ENCODE measurements around the gene AKAP13. TPM values are rescaled to one million over a fixed set of nuclear protein-coding genes. Genes with fewer than 3 reads are reported as not detected.

Gene AKAP13
- total RNA-seq, 1 experiment from 2014 or later: 75.3 TPM

- H3K27ac ChIP-seq: no peak overlapping the region
- H3K4me3 ChIP-seq: no peak overlapping the region
- DNase-seq: no peak
- H3K36me3 ChIP-seq: peaks cover 6% of the 10 kb centered on the region
- H3K4me1 ChIP-seq: peaks cover 21% of the 10 kb centered on the region
- H3K9me3 ChIP-seq (replicated peaks): no peaks in the 10 kb centered on the region
- no peaks in the 10 kb centered on the region for H3K27me3 ChIP-seq
Measured at GRCh38 chr15:85625856-85626255, 245.5 kb downstream of the AKAP13 start.

GRCh38 chr15:85627213-85627935 lies 247.0 kb downstream of the AKAP13 start:
- Histone ChIP-seq H3K27ac (no peak overlapping the region), H3K4me1 (peaks cover 21% of the 10 kb centered on the region), H3K4me3 (no peak overlapping the region), H3K27me3 (no peaks in the 10 kb centered on the region), H3K36me3 (peaks cover 7% of the 10 kb centered on the region), H3K9me3 (replicated peaks) (no peaks in the 10 kb centered on the region)
- DNase-seq: no peak

GRCh38 chr15:85630311-85630710 lies 249.9 kb downstream of the AKAP13 start:
- Histone ChIP-seq H3K27me3 (no peaks in the 10 kb centered on the region), H3K27ac (no peak overlapping the region), H3K9me3 (replicated peaks) (no peaks in the 10 kb centered on the region), H3K36me3 (peaks cover 9% of the 10 kb centered on the region), H3K4me1 (peaks cover 9% of the 10 kb centered on the region; the same call in 1 of the 2 replicates), H3K4me3 (no peak overlapping the region)
- DNase-seq: no peak

GRCh38 chr15:85631018-85631417 lies 250.6 kb downstream of the AKAP13 start:
- Histone ChIP-seq H3K9me3 (replicated peaks) (no peaks in the 10 kb centered on the region), H3K4me1 (peaks cover 5% of the 10 kb centered on the region; the same call in 1 of the 2 replicates), H3K27me3 (no peaks in the 10 kb centered on the region), H3K27ac (no peak overlapping the region), H3K4me3 (no peak overlapping the region), H3K36me3 (peaks cover 9% of the 10 kb centered on the region)
- no peak for DNase-seq

- no peak overlapping the region for H3K27ac ChIP-seq
- no peak overlapping the region for H3K4me3 ChIP-seq
- H3K36me3 ChIP-seq: peaks cover 5% of the 10 kb centered on the region; the same call in 1 of the 2 replicates
- no peaks in the 10 kb centered on the region for H3K4me1 ChIP-seq
- H3K9me3 ChIP-seq (replicated peaks): no peaks in the 10 kb centered on the region
- H3K27me3 ChIP-seq: no peaks in the 10 kb centered on the region
- no peak for DNase-seq
Measured at GRCh38 chr15:85632014-85632413, 251.6 kb downstream of the AKAP13 start.

DNA sequence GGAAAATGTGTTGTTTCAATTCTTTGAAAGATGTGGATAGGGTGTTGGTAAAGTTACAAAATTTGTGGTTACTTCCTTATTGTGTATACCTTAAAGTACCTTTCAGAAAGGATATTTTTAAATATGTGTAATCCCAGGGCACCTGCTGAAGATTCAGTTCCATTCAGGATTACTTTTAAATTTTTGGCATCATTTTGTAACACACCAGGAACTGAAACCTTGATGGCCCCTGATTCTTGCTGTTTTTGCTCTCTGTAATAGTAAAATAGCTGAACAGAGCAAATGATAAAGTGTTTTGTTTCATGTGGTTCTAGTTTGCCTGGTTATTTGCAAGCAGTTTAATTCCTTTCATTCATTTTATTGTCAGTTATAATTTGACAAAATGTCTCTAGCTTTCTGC lies 253.5 kb downstream of the AKAP13 start:
- H3K9me3 ChIP-seq (replicated peaks): no peaks in the 10 kb centered on the region
- no peaks in the 10 kb centered on the region for H3K27me3 ChIP-seq
- H3K36me3 ChIP-seq: peaks cover 8% of the 10 kb centered on the region; the same call in 1 of the 2 replicates
- no peak overlapping the region for H3K27ac ChIP-seq
- H3K4me3 ChIP-seq: no peak overlapping the region
- DNase-seq: no peak
- H3K4me1 ChIP-seq: no peaks in the 10 kb centered on the region

DNA sequence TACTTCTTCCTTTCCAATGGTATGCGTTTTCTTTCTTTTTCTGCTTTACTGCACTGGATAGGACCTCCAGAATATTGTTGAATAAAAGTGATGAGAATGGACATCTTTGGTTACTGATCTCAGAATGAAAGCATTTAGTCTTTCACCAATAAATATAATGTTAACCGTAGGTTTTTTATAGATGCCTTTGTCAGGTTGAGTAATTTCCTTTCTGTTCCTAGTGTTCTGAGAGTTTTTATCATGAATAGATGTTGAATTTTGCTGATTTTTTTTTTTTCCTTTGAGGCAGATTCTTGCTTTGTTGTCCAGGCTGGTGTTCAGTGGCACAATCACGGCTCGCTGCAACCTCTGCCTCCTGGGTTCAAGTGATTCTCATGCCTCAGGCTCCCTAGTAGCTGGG lies 255.9 kb downstream of the AKAP13 start:
- Histone ChIP-seq H3K36me3 (peaks cover 14% of the 10 kb centered on the region; the same call in 1 of the 2 replicates), H3K4me1 (no peaks in the 10 kb centered on the region), H3K4me3 (no peak overlapping the region), H3K27me3 (no peaks in the 10 kb centered on the region), H3K9me3 (replicated peaks) (no peaks in the 10 kb centered on the region), H3K27ac (no peak overlapping the region)
- DNase-seq: no peak

- Histone ChIP-seq H3K4me1 (no peaks in the 10 kb centered on the region), H3K4me3 (no peak overlapping the region), H3K27me3 (no peaks in the 10 kb centered on the region), H3K27ac (no peak overlapping the region), H3K36me3 (peaks cover 21% of the 10 kb centered on the region), H3K9me3 (replicated peaks) (no peaks in the 10 kb centered on the region)
- no peak for DNase-seq
Measured at GRCh38 chr15:85639752-85640381, 259.5 kb downstream of the AKAP13 start.

- H3K36me3 ChIP-seq: peaks cover 34% of the 10 kb centered on the region
- no peaks in the 10 kb centered on the region for H3K4me1 ChIP-seq
- DNase-seq: no peak
- no peaks in the 10 kb centered on the region for H3K9me3 ChIP-seq (replicated peaks)
- H3K27me3 ChIP-seq: no peaks in the 10 kb centered on the region
- no peak overlapping the region for H3K27ac ChIP-seq
- H3K4me3 ChIP-seq: no peak overlapping the region
Measured at GRCh38 chr15:85642065-85642692, 261.8 kb downstream of the AKAP13 start.

DNA sequence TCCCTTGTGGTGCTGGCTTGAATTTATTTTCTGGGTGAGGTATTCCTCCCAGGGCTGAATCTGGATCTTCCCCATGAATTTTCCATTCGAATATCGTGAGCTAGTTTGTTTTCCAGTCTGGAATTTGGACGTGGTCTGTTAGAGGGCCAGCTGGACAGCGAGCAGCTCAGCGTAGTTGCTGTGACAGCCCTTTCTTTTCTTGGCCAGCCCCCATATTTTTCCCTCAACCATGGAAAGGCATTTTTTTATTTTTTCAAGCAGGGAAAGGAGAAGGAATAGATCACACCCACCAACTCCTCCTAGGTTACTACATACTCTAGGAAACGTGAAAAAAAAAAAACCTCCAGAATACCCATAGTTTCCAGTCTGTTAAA lies 262.3 kb downstream of the AKAP13 start:
- Histone ChIP-seq H3K4me1 (no peaks in the 10 kb centered on the region), H3K36me3 (peaks cover 39% of the 10 kb centered on the region), H3K4me3 (no peak overlapping the region), H3K27ac (no peak overlapping the region), H3K27me3 (no peaks in the 10 kb centered on the region), H3K9me3 (replicated peaks) (no peaks in the 10 kb centered on the region)
- DNase-seq: no peak

GRCh38 chr15:85646538-85647091 lies 266.2 kb downstream of the AKAP13 start:
- Histone ChIP-seq H3K36me3 (peaks cover 36% of the 10 kb centered on the region), H3K4me1 (no peaks in the 10 kb centered on the region; the same call in 1 of the 2 replicates), H3K27me3 (no peaks in the 10 kb centered on the region), H3K9me3 (replicated peaks) (no peaks in the 10 kb centered on the region), H3K4me3 (no peak overlapping the region), H3K27ac (no peak overlapping the region)
- no peak for DNase-seq

GRCh38 chr15:85649372-85649771 lies 269.0 kb downstream of the AKAP13 start:
- no peak for DNase-seq

DNA sequence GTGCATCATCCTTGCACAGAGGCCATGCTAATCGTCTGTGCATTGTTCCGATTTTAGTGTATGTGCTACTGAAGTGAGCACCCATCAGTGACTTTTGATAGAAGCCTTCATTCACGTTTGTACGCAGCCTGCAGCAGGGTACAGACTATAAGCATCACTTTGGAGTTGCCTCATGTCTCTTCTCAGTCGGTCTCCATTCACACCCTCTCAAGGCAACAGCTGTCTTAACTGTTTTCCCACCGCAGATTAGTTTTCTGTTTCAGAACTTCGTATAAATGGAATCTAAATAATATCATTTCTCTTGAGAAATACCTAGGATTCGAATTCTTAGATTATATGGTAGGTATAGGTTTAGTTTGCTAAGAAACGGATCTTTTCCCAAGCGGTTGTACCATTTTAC lies 271.1 kb downstream of the AKAP13 start:
- H3K4me3 ChIP-seq: no peak overlapping the region
- H3K4me1 ChIP-seq: peaks cover 6% of the 10 kb centered on the region
- no peak for DNase-seq
- H3K36me3 ChIP-seq: peaks cover 27% of the 10 kb centered on the region
- H3K27me3 ChIP-seq: no peaks in the 10 kb centered on the region
- H3K9me3 ChIP-seq (replicated peaks): no peaks in the 10 kb centered on the region
- no peak overlapping the region for H3K27ac ChIP-seq

More at GRCh38 chr15:85649372-85649771, 269.0 kb downstream of the AKAP13 start:
- peaks cover 35% of the 10 kb centered on the region for H3K36me3 ChIP-seq
- H3K4me3 ChIP-seq: no peak overlapping the region
- H3K4me1 ChIP-seq: peaks cover 6% of the 10 kb centered on the region
- no peak overlapping the region for H3K27ac ChIP-seq
- H3K27me3 ChIP-seq: no peaks in the 10 kb centered on the region
- no peaks in the 10 kb centered on the region for H3K9me3 ChIP-seq (replicated peaks)

DNA sequence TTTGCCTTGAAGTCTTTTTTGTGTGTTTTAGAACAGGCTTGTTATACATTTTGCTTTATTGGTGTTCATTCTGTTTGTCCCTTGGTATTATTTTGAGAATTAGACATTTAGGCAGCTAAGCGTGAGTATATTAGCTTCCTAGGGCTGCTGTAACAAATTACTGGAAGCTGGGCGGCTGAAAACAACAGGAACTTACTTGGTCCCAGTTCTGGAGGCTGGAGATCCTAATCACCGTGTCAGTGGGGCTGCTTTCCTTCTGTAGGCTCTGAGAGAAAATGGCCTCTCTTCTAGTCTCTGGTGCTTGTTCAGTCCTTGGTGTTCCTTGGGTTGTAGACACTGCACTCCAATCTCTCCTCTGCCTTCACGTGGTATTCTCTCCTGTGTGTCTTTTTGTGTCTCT lies 272.1 kb downstream of the AKAP13 start:
- Histone ChIP-seq H3K27me3 (no peaks in the 10 kb centered on the region), H3K4me1 (peaks cover 6% of the 10 kb centered on the region), H3K9me3 (replicated peaks) (no peaks in the 10 kb centered on the region), H3K27ac (no peak overlapping the region), H3K4me3 (no peak overlapping the region), H3K36me3 (peaks cover 24% of the 10 kb centered on the region)
- no peak for DNase-seq

DNA sequence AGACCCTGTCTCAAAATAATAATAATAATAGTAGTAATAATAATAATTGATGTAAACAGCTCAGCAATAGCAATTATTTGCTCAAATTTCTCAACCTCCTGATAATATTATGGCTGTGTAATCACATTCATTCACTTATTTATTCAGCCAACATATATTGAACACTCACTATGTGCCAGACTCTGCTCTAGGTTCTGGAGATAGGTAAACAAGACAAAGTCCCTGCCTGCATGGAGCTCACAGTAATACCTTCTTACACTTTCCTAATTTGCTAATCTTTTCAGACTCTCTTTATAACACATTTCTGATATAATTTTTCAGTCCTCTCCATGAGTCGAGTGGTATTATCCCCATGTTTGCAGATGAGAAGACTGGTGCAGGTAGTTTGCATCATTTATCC lies 276.7 kb downstream of the AKAP13 start:
- H3K27ac ChIP-seq: no peak overlapping the region
- no peaks in the 10 kb centered on the region for H3K9me3 ChIP-seq (replicated peaks)
- DNase-seq: no peak
- H3K4me3 ChIP-seq: no peak overlapping the region
- peaks cover 6% of the 10 kb centered on the region for H3K4me1 ChIP-seq
- H3K36me3 ChIP-seq: peaks cover 38% of the 10 kb centered on the region
- no peaks in the 10 kb centered on the region for H3K27me3 ChIP-seq

All from SJCRH30 (cell line).